GM12878 (cell line): ENCODE measurements around the gene MOBP.

Source experiments
- ATF3 ChIP-seq: IDR thresholded peaks from 2 replicates; pipeline ENCODE4 v1.6.1; 2011; ENCODE audit warnings: low read depth, mild to moderate bottlenecking, low read length, moderate library complexity, borderline replicate concordance; ENCODE audit errors: extremely low read depth
- CTCF ChIP-seq, 3 experiments: IDR thresholded peaks in 2 of 3; conservative IDR thresholded peaks in 1 of 3; 2 replicates each; pipeline ENCODE4 v1.5.1; 2011; ENCODE audit warnings: low read depth in 3 of 3, low read length in 3 of 3, mild to moderate bottlenecking in 3 of 3, control low read depth in 2 of 3, moderate library complexity in 2 of 3, inconsistent platforms in 1 of 3, mixed read lengths in 1 of 3; ENCODE audit not compliant: control insufficient read depth in 2 of 3, insufficient read depth in 1 of 3; ENCODE audit errors: extremely low read depth in 1 of 3
- EGR1 ChIP-seq, 2 experiments: IDR thresholded peaks; 1 replicate in 1 of 2; 2 replicates in 1 of 2; pipeline ENCODE4 v1.6.1; 2011 to 2012; ENCODE audit warnings: low read depth in 2 of 2, low read length in 2 of 2, borderline replicate concordance in 1 of 2, mild to moderate bottlenecking in 1 of 2, moderate library complexity in 1 of 2
- EZH2 ChIP-seq: IDR thresholded peaks from 2 replicates; pipeline ENCODE4 v1.6.1; 2012; ENCODE audit warnings: low read depth, mild to moderate bottlenecking, control low read depth, inconsistent platforms, low read length, borderline replicate concordance; ENCODE audit not compliant: control insufficient read depth
- MEF2A ChIP-seq: IDR thresholded peaks from 2 replicates; pipeline ENCODE4 v1.6.1; 2011; ENCODE audit warnings: low read depth, mild to moderate bottlenecking, low read length, moderate library complexity; ENCODE audit not compliant: insufficient read depth
- NRF1 ChIP-seq: conservative IDR thresholded peaks from 2 replicates; pipeline ENCODE4 v1.6.1; 2011; ENCODE audit warnings: mild to moderate bottlenecking, low read depth, low read length, improper control_type of control experiment
- POLR2AphosphoS5 ChIP-seq: IDR thresholded peaks from 2 replicates; pipeline ENCODE4 v1.6.1; 2011; ENCODE audit warnings: mild to moderate bottlenecking, low read length, inconsistent platforms
- RCOR1 ChIP-seq: conservative IDR thresholded peaks from 2 replicates; pipeline ENCODE4 v1.6.1; 2012; ENCODE audit warnings: low read depth, low read length, improper control_type of control experiment
- RFX5 ChIP-seq: IDR thresholded peaks from 2 replicates; pipeline ENCODE4 v1.6.1; 2011; ENCODE audit warnings: low read depth, low read length, improper control_type of control experiment
- SP1 ChIP-seq: IDR thresholded peaks from one replicate; pipeline ENCODE4 v1.6.1; 2011; ENCODE audit warnings: low read depth, low read length
- SREBF2 ChIP-seq: IDR thresholded peaks from 2 replicates; pipeline ENCODE4 v1.6.1; 2012; ENCODE audit warnings: mild to moderate bottlenecking, low read length
- YBX1 ChIP-seq: fragments of 450-650 bp; IDR thresholded peaks from 2 replicates; pipeline ENCODE4 v1.6.1; 2016; ENCODE audit warnings: antibody characterized with exemption
- TF ChIP-seq, protein P1 (sequence below): IDR thresholded peaks from 2 replicates; pipeline ENCODE4 v1.6.1; 2011; ENCODE audit warnings: borderline replicate concordance, low read depth, mild to moderate bottlenecking, moderate library complexity, mixed read lengths, low read length; ENCODE audit not compliant: insufficient read depth; ENCODE audit errors: extremely low read length

- TF ChIP-seq CTCF (IDR thresholded peaks at IDR 0.05 in 2 of 3, conservative IDR thresholded peaks at IDR 0.05 in 1 of 3; ENCODE audit: control insufficient read depth in 2 of 3, extremely low read depth in 1 of 3, insufficient read depth in 1 of 3, low read depth in 3 of 3, low read length in 3 of 3) (no peak), RCOR1 (no peak), SP1 (no peak), YBX1 (no peak), ATF3 (no peak), EZH2 (no peak), NRF1 (no peak), RFX5 (no peak), MEF2A (no peak), POLR2AphosphoS5 (no peak), EGR1 (IDR thresholded peaks at IDR 0.05; ENCODE audit: borderline replicate concordance in 1 of 2, low read depth in 2 of 2, low read length in 2 of 2) (no peak), SREBF2 (no peak)
- TF ChIP-seq, protein P1, sequence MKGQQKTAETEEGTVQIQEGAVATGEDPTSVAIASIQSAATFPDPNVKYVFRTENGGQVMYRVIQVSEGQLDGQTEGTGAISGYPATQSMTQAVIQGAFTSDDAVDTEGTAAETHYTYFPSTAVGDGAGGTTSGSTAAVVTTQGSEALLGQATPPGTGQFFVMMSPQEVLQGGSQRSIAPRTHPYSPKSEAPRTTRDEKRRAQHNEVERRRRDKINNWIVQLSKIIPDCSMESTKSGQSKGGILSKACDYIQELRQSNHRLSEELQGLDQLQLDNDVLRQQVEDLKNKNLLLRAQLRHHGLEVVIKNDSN = no peak
Measured at GRCh38 chr3:39435006-39435748, 32.3 kb upstream of the MOBP start.
